SU-DHL-6 (cell line): ENCODE measurements around the gene ORAI3.

Source experiments
- H2AFZ ChIP-seq: fragments of 200-600 bp; sonication (generic); 2 replicates; pipeline ENCODE4 v1.6.1; 2014; ENCODE audit warnings: low read depth, mild to moderate bottlenecking, moderate library complexity, mixed read lengths, antibody characterized with exemption, low read length; ENCODE audit not compliant: severe bottlenecking
- H3F3A ChIP-seq: fragments of 200-600 bp; shearing (Covaris generic); 2 replicates; pipeline ENCODE4 v1.6.0; 2016; ENCODE audit warnings: antibody characterized with exemption, mild to moderate bottlenecking; ENCODE audit not compliant: insufficient read depth
- H3K27ac ChIP-seq: fragments of 200-600 bp; sonication (generic); 2 replicates; pipeline ENCODE4 v1.5.1; 2016; ENCODE audit warnings: low read depth, mild to moderate bottlenecking, low read length, moderate library complexity, mixed read lengths
- H3K27me3 ChIP-seq: fragments of 200-600 bp; sonication (generic), shearing (Covaris generic); 2 replicates; pipeline ENCODE4 v1.6.0; 2014; ENCODE audit warnings: mild to moderate bottlenecking, low read length
- H3K36me3 ChIP-seq: fragments of 200-600 bp; sonication (generic); 2 replicates; pipeline ENCODE4 v1.6.1; 2014; ENCODE audit warnings: mild to moderate bottlenecking, low read length, mixed read lengths
- H3K4me2 ChIP-seq: fragments of 300-600, 200-600 bp; shearing (Covaris generic), sonication (generic); 2 replicates; pipeline ENCODE4 v1.6.0; 2014; ENCODE audit warnings: low read length, low read depth, mild to moderate bottlenecking; ENCODE audit not compliant: poor library complexity, severe bottlenecking
- H3K4me3 ChIP-seq: fragments of 200-600 bp; sonication (generic); 2 replicates; pipeline ENCODE4 v1.5.1; 2014; ENCODE audit warnings: antibody characterized with exemption, low read length, mild to moderate bottlenecking, mixed read lengths; ENCODE audit not compliant: insufficient read depth, poor library complexity, severe bottlenecking
- H3K79me2 ChIP-seq: fragments of 200-600 bp; sonication (generic); 2 replicates; pipeline ENCODE4 v1.6.1; 2014; ENCODE audit warnings: mild to moderate bottlenecking, low read length, moderate library complexity; ENCODE audit not compliant: insufficient read depth
- H3K9ac ChIP-seq: fragments of 200-600 bp; sonication (generic); 2 replicates; pipeline ENCODE4 v1.7.0; 2014; ENCODE audit warnings: mild to moderate bottlenecking, low read length
- H3K9me2 ChIP-seq: fragments of 200-600 bp; sonication (generic); replicated peaks from 2 replicates; pipeline ENCODE4 v1.6.1; 2014; ENCODE audit warnings: low read length; ENCODE audit not compliant: insufficient read depth
- H3K9me3 ChIP-seq: fragments of 200-600 bp; sonication (generic); 2 replicates; pipeline ENCODE4 v1.6.1; 2014; ENCODE audit warnings: low read length, mixed read lengths; ENCODE audit not compliant: insufficient read depth
- H4K20me1 ChIP-seq: fragments of 200-600 bp; sonication (generic); 2 replicates; pipeline ENCODE4 v1.6.1; 2014; ENCODE audit warnings: low read depth, mild to moderate bottlenecking, antibody characterized with exemption, low read length, moderate library complexity, mixed read lengths
- CTCF ChIP-seq: fragments of 200-600 bp; sonication (generic); IDR thresholded peaks from one replicate; pipeline ENCODE4 v1.5.1; 2017; ENCODE audit warnings: antibody characterized with exemption, mild to moderate bottlenecking, low read length, moderate library complexity; ENCODE audit not compliant: insufficient read depth, poor library complexity, severe bottlenecking
- EZH2phosphoT487 ChIP-seq: fragments of 200-600 bp; sonication (generic), shearing (Covaris generic); conservative IDR thresholded peaks from 2 replicates; pipeline ENCODE4 v1.6.1; 2018; ENCODE audit warnings: mild to moderate bottlenecking, antibody characterized with exemption, low read length, moderate library complexity, mixed read lengths

ORAI3 gene

GRCh38 chr16:31003744-31004143 is 54.9 kb downstream of the ORAI3 start:
- no peaks in the 10 kb centered on the region for H3K79me2 ChIP-seq
- H3K9me3 ChIP-seq: no peaks in the 10 kb centered on the region
- H3K9me2 ChIP-seq: no peaks in the 10 kb centered on the region
- no peak overlapping the region for H3K9ac ChIP-seq
- H3K4me2 ChIP-seq: no peak overlapping the region
- TF ChIP-seq CTCF (no peak), EZH2phosphoT487 (no peak)
- no peaks in the 10 kb centered on the region for H3K27me3 ChIP-seq
- H3F3A ChIP-seq: no peaks in the 10 kb centered on the region
- no peak overlapping the region for H3K4me3 ChIP-seq
- no peaks in the 10 kb centered on the region for H4K20me1 ChIP-seq
- H3K36me3 ChIP-seq: no peaks in the 10 kb centered on the region
- no peak overlapping the region for H2AFZ ChIP-seq
- no peak overlapping the region for H3K27ac ChIP-seq
